HG02885 (cell line): ENCODE measurements around the gene ZNF471.

Experiments used
- ATAC-seq: cut with Tn5 transposase; IDR thresholded peaks from one replicate; pipeline ENCODE4 v1.9.1; 2021; ENCODE audit warnings: mild to moderate bottlenecking; ENCODE audit not compliant: unreplicated experiment, poor library complexity

The ZNF471 gene

DNA sequence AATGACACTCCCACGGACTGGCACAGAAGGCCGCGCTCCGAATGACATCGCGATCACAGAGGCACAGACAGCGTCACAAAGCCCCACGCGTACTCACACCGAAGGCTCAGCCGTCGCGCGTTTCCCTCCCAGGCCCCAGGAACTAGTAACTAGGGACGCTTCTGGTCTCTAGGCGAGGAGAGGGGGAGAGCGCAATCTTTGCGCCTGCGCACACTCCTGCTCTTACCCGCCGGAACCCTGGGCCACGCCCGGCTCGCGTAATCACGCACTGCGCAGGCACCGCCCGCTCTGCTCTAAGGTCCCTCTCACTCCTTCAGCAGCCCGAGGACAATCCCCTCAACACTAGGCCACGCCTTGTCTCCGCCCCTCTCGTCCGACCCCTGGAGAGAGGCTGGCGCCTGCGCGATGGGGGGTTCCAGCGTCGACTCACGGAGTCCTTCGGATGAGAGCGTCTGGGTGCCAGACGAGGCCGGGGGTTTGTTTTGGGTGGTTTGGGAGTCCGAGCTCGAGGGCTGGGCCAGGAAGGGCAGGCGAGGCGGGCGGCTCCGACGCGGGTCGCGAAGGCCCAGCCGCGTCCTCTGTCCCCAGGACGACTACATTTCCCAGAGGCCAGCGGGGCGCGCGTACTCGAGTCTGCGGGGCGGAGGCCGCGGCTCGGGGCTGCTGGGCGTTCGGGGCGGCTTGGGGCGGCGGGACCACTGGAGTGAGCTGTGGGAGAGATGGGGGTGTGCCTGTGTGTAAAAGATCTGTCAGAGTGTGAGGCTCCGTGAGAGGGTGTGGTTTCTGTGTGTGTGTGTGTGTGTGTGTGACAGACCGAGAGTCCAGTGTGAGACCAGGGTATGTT, at the start of gene ZNF471:
ZNF471 (plus strand) TSS at position 410 of the 844 bp plus-strand sequence. CDS start 3,717 bp downstream, outside the sequence.
- no peak for ATAC-seq

DNA sequence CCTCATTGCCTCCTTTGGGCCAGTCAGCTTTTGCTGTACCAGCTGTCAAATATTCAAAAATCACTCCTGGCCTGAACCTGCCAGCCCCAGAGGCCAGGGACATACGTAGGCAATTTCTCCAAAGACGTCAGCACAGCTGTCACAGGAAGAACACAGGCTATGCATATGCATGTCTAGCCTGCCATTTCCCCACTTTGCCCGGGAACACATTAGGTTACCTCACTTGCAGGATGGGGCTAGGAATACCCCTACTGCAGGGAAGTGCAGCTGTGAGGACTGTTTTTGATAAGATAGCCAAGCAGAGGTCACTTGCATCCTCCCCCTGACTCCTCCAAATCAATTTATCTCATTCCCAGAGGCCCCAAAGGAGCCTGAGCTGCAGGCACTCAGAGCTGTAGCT, 33.3 kb upstream of the ZNF471 start:
- no peak for ATAC-seq

DNA sequence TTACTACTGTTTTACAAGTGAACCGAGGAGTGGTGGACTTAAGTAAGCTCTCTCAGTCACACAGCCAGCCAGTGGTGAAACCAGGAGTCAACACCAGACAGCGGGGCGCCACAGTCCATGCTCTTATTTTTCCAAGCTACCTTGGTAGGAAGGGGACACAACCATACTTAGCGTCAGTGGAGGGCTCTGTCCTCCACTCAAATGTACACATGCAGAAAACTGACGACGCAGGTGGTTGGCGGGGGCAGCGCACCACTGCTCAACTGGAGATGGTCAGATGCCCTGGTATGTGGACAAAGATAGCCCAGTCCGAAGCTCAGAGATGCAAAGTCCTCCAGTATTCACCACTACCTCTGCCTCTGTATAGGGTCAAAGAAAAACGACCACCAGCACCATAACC, 31.6 kb upstream of the ZNF471 start:
- ATAC-seq: no peak

GRCh38 chr19:56476651-56477428, 30.8 kb upstream of the ZNF471 start, which contains the start of gene ZNF667:
TSS of gene ZNF667 (minus strand) at chr19:56477345. CDS start at chr19:56462370, 14,975 bp downstream.
- no peak for ATAC-seq

- ATAC-seq: no peak
These were observed 30.0 kb upstream of the ZNF471 start for GRCh38 chr19:56477429-56478338.

DNA sequence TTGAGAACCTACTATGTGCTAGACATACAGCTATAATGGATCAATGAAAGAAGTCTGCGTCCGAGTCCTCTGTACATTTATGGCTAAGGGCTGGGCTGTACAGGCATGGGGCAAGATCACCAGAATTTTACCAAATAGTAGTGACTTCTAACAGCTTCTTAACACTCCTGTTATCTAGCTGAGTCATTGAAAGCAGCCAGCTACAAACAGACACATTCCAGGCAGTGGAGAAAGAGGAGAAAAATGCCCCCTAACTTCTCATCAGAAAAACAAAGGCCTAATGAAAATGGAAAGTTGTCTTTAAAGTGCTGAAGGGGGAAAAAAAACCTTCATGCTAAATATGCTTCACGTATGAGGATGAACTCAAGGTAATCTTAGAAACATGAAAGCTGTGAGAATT, 16.3 kb upstream of the ZNF471 start:
- no peak for ATAC-seq

DNA sequence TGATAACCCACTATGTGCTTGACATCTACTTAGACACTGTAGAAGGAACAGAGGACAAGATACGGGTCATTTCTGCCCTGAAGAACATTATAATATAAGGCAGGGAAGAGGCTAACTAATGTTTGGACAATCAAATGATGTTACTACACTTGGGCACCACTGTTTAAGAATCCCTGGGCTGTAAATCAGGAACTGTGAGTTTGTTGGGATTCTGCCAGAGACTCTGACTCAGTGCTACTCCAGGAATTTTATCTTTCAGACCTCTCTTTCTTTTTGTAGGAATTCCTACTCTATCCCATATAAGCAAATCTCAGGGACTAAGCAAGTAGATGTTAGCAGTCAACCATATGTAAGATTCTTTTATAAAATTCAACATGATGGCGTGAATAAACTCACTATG, 3.1 kb upstream of the ZNF471 start:
- ATAC-seq: no peak

GRCh38 chr19:56508290-56508778, 679 bp downstream of the ZNF471 start:
- ATAC-seq: no peak

GRCh38 chr19:56525214-56525860, 17.7 kb downstream of the ZNF471 start:
- ATAC-seq: no peak

GRCh38 chr19:56537442-56537841, 29.8 kb downstream of the ZNF471 start:
- ATAC-seq: no peak

DNA sequence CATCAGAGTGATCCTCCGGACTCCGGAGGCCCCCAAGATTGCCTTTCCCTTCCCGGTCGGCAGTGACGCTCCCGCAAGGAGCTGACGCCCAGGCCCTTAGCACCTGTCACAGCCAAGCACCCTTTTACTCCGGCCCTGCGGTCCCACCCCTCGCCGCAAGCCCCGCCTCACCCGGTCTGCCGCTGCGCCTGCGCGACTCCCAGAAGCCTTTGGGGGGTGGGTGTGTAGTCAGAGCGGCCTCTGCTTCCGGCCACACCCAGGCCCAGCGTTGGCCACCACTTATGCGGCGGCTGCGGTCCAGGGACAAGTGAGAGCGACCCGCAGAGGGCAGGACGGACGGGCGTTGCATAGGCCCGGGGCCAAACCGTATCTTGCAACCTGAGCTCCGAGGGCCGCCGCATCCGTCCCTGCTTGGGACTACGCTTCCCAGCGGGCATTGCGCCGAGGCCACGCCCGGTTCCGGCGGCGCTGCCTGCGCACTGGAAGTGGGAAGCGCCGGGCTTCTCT, 30.7 kb downstream of the ZNF471 start:
- no peak for ATAC-seq

DNA sequence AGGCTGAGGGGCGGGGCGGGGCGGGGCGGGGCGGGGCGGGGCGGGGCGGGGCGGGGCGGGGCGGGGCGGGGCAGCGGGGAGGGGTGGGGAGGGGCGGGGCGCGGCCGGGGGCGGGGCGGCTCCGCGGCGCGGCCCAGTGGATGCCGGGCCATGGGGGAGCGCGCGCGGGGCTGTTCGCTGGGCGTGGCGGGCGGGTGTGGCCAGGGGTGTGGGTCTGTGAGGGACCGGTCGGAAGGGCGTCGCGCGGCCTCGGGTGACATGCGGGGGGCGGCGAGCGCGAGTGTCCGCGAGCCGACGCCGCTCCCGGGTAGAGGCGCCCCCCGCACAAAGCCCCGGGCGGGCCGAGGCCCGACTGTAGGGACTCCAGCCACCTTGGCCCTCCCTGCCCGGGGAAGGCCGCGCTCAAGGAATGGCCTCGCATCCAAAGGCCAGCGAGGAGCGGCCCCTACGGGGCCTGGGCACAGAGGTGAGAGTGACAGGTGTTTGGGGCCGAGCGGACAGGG, 31.2 kb downstream of the ZNF471 start, which contains the start of gene ZFP28:
ZFP28 (plus strand) TSS at position 188 of the 503 bp plus-strand sequence; CDS start at position 259, 71 bp downstream.
- no peak for ATAC-seq

DNA sequence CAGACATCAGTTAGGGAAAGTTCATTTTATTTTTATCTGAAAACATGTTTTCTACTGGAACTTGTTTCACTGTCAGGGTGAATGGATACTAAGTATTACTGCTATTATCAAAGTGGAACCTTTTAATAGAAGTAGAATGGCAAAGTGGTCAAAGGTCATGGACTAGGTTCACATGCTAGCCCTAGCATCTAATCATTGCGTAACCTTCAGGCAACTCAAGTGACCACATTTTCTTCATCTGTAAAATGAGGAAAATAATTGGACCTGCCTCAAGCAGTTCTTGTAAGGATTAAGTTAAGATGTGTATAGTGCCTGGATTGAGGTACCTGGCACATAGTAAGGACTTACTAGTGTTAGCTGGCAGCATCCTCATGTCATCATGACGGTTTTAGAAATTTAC, 36.1 kb downstream of the ZNF471 start:
- no peak for ATAC-seq

DNA sequence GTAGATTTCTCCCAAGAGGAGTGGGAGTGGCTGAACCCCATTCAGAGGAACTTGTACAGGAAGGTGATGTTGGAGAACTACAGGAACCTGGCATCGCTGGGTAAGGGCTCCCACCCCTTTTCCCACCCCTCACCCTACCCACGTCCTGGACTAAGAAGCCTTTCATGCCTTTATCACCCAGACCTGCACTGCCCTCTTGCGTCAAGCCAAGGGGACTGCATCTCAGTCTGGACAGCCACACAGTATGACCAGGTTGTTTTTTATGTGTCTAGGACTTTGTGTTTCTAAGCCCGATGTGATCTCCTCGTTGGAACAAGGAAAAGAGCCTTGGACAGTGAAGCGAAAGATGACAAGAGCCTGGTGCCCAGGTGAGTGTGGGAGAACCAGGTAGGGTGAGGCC, 39.9 kb downstream of the ZNF471 start:
- ATAC-seq: no peak

GRCh38 chr19:56554272-56554869, 46.7 kb downstream of the ZNF471 start:
- ATAC-seq: no peak

DNA sequence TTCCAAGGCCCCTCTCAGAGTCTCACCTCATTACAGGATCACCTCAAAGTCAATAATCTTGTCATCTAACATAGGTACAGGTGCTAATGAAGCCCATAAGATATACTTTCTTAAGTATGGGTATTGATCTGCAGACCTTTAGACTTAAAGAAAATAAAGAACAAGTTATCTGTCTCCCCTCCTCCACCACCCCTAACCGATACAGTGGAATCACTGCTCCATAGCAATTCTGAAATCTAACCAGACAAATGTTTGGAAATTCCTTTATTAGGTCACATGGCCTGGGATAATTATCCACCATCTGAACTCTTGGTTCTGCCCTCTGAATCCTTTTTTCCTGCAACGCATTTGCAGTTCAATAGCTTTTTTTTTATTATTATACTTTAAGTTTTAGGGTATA, 55.1 kb downstream of the ZNF471 start:
- no peak for ATAC-seq

- ATAC-seq: peak; percentile 45
These were observed 59.2 kb downstream of the ZNF471 start for GRCh38 chr19:56566904-56567273.

DNA sequence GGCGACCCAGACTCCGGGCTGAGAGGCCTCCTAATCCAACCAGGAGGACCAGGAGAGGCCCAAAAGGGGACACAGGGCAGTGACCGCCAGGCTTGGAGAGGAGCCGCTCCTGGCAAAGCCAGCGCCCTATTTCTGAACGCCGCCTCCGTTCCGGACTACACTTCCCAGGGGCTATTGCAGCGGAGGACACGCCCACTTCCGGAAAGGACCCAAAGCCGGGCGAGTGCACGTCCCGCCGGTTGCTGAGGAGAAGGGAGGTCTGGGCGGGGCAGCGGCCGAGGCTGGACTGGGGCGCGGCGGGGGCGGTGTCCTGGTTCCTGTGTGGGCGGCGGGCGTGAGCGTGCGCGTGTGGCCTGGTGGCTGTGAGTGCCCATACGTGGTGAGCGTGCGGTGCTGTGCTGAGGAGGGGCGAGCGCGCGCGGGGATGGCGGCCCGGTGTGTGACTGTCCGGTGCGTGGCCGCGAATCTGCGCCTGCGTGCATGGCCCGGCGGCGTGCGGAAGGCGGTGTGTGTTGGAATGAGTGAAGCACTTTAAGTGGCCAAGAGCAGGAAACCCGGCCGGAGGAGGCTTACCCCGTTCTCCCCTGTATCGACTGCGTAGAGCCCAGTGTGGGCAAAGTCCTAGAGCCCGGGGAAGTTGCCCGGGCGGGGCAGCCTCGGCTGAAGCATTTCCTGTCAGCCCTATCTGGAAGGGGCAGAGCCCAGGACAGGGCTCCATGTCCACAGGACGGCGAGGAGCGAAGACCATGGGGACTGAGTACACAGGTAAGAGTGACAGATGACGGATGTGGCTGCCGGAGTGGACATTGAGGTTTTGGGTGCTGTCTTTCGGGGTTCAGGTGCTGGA, 59.8 kb downstream of the ZNF471 start, which contains the start of gene ZNF470:
ZNF470 (plus strand) TSS at position 195 of the 847 bp plus-strand sequence. CDS start 2,844 bp downstream, outside the sequence.
- peak; percentile 97 for ATAC-seq
